Embryonic facial prominence (tissue), 1 donor: ENCODE results near the gene CRB2.
A peak's percentile ranks its signal among the peaks of the same experiment; 100 is the strongest.

Experiments used
- DNase-seq: peaks from one replicate; pipeline ENCODE4 v3.0.0-alpha.2; 2016; ENCODE audit errors: extremely low spot score

Gene CRB2

GRCh38 chr9:123347289-123348060 is 8.5 kb upstream of the CRB2 start:
- no peak for DNase-seq

DNA sequence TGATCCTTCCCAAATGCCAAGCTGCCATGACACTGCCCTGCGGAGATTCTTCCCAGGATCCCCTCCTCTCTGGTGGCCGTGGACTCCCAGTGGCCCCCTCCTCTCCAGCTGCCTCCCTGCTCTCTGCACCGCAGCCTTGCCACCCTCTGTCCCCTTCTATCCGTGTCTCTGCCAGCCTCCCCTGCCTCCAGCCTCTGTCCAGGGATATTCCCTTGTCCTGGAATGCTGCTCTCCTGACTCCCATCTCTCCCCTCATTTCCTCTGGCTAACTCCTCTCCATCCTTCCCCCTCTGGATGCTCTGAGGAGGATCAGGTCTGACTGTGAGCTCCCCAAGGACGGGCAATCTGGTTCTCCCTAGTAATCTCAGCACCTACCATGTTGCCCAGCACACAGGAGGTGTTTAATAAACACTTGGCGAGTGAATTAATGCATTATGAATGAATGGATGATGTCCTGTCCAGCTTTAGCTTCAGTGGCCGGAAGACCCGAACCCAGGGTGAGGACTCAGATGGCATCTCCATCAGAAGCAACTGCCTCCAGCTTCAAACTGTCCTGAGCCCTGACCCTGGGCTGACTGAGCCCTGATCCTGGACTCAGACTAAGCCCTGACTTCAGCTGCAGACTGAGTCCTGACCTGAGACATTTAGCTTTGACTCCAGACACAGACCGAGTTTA is 7.5 kb upstream of the CRB2 start:
- no peak for DNase-seq

DNA sequence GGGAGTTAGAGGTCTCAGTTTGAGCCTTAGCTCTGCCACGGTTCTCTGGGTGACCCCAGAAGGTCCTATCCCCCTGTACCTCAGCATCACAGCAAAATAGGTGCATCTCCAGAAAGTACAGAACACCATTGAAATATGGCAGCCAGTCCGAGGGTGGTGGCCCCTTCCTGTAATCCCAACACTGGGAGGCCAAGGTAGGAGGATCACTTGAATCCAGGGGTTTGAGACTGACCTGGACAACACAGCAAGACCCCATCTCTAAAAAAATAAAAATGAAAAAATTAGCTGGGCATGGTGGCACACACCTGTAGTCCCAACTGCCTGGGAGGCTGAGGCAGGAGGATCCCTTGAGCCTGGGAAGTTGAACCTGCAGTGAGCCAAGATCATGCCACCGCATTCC is 7.0 kb upstream of the CRB2 start:
- DNase-seq: no peak

DNA sequence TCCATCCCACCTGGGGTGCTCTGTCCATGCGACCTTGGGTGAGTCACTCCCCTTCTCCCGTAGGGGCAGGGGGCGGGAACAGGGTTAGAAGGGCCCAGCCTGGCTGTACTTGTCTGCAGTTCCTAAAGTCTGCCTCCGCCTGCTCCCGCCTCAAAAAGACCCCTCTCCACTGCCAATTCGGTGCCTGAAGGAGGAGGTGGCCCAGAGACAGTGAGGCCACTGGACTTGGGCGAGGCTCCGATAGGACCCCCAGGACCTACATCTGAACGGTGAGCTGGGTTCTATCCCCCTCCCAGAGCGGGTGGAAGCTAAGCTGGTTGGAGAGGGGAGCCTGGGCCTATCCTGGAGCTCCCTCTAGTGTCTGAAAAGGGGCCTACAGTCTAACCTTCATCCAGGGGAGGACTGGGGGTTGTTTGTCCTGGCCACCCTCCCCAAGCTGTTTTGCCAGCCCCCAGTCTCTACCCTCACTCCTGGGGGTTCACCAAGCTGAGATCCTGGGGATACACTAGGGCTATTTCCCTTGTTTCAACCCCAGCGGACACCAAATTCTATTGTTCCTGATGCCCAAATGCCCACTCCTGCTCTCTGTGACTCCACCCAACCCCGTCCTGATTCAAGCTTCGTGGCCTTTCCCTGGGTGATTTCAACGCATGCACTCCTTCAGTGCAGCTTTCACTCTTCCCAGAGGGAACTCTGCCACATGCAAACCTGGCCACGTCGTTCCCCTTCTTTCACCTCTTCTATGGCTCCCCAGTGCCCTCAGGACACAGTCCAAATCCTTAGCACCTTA is 6.1 kb upstream of the CRB2 start:
- peak; percentile 44 for DNase-seq

DNA sequence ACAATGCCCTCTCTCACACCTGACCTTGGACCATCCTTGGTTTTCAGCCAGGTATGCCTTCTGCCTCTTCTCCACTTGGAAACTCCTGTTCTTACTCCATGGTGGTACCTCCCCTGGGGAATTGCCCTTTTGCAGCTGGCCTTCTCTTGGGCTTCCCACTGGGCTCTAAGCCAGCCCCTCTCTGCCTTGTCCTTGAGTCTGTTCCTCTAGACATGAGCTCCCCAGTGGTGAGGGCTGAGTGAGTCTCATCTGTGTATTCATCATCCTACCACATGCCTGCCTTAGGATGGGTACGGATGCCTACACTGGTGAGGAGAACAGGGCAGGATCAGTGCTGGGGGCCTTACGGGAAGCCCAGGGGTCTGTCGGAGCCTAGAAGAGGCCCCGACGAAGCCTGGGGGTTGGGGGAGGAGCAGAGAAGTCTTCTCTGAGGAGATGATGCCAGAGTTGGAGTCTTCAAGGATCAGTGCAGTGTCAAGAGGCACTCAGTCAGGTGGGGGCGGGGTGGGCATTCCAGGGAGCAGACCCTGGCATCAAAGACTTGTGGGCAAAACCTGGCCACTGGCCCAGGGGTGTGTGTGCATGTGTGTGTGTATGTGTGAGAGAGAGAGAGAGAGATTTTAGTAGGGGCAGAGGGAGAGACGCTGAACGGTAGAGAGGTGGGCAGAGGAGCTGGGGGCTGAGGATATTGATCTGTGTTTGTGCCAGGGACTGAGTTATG is 5.2 kb upstream of the CRB2 start:
- DNase-seq: no peak

- DNase-seq: no peak
Observed at GRCh38 chr9:123353041-123353440, 3.0 kb upstream of the CRB2 start.

GRCh38 chr9:123353984-123354591 is 1.9 kb upstream of the CRB2 start:
- DNase-seq: no peak

DNA sequence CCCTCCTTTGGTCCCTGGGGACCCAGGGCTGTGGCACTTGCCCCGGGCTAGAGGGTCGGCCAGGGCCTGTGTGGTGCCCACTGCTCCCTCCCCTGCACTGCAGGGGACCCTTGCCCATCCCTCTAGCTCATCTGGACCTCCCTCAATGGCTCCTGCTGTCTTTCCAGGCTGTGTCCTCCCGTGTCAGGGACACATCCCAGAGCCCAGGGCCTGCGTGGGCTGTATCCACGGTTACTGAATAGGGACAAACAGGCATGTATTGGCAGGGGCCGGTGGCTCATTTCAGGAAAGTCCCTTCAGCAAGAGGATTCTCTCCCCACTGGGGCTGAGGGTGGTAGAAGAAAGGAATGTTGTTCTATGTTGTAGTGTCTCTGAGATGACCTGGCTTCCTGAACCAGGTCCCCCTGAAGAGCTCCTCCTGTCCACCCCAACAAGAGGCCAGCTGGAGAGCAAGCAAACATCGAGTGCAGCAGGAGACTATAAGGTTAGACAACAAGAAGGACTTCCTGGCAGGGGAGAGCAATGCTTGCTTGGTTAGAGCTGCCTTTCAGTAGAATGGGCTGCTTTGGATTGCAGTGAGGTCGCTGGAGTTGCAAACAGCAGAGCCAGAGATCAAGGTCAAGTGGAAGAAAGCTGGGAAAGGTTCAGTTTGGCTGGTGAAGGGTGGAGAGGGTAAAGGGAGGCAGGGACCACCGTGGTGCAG is 1.0 kb upstream of the CRB2 start:
- DNase-seq: no peak

GRCh38 chr9:123356851-123357742 is 1.1 kb downstream of the CRB2 start:
- DNase-seq: no peak

GRCh38 chr9:123357743-123358059 is 1.7 kb downstream of the CRB2 start:
- DNase-seq: no peak

DNA sequence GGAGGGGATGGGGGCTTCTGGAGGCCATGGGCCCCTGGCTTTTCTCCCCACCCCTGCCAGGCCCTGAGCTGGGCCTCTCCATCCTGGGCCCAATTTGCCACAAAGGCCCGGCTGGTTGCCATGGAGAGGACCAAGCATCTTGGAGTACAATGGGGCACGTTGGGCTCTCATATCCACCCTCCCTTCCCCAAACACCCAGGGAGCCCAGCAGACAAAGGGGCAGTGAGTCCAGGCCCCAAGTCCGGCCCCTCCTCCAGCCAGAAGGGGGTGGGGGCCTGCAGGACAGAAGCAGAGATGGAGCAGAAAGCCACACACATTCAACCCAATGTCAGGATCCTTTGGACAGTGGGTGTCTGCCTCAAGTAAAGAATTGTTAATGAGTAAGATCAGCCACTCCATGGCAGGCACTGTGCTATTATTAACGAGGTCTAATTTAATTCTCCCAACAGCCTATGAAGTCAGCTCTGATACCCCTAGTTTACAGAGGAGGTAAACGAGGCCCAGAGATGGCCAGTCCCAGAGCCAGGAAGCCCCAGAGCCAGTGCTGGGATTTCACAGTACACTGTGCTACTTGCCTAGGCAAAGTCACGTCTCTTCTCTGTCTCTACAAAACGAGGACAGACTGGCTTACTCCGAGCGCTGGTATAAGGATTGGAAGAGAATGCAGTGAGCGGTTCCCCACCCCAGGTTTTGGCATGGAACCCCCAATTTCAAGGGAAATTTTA is 2.3 kb downstream of the CRB2 start:
- DNase-seq: no peak

DNA sequence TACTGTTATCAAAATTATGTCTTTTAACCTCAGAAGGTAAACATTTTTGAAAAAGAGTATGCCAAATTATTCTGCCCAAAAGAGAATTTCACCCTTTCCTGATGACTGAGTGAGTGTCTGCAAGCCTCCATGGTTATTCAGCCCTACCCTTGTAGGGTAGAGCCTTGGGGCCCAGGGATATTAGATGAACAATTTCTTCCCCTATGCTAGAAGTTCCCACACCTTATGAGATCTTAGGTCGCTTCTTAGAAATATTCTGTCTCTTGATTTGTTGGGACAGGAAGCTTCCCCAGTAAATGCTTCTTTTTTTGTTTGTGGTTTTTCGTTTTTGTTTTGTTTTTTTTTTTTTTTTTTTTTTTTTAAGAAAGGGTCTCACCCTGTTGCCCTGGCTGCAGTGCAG is 3.1 kb downstream of the CRB2 start:
- no peak for DNase-seq

DNA sequence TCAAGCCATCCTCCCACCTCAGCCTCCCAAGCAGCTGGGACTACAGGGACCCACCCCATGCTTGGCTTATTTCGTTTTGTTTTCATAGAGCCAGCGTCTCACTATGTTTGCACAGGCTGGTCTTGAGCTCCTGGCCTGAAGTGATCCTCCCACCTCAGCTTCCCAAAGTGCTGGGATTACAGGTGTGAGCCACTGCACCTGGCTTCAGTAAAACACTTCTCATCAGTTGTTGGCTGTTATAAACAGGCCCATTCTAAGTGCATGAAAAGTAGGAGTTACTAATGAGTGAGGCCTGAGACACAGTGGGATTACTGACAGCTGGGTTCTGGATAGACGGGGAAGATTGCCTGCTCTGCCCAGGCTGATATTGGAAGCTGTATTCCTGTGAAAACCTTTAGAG is 3.5 kb downstream of the CRB2 start:
- DNase-seq: no peak

DNA sequence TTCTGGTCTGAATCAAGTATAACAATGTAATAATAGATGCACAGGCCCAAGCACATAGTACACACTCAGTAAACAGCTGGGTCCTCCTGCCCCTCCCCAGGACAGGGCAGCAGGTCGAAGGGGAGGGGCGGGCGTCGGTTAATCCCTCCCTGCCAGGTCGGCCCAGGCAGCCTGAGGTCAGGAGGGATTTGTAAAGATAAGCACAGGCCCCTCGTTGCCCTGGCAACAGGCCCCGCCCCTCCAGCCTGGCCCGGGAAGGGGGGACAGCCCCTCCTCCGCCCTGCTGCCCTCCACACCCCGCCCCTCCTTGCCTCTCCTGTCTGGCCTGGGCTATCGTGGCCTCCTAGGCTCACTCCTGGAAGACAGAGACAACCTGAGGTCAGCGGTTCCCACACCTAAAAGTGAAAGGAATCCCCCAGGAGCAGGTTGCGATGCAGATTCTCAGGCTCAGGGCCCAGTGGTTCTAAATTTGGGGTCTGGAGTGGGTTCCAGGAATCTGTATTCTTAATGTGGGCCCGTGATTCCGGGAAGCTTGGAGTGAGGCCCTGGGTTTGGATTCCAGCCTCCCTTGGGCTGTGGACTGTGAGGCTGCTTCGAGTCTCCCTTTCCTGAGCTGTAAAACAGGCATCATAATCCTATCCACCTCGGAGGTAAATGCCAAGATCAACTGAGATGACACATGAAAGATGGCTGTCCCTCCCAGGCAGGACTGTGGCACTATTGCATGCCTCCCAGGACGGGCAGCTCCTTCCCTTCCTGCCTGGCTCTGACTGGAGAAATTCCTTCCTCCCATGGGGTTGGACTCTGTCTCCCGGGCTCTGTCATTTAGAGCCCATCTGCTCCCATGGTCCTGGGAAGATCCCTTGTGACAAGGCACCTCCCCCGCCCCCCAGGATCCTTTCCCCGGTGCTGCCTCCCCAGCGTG is 4.4 kb downstream of the CRB2 start:
- no peak for DNase-seq

- DNase-seq: no peak
Observed at GRCh38 chr9:123361086-123361730, 5.2 kb downstream of the CRB2 start.

DNA sequence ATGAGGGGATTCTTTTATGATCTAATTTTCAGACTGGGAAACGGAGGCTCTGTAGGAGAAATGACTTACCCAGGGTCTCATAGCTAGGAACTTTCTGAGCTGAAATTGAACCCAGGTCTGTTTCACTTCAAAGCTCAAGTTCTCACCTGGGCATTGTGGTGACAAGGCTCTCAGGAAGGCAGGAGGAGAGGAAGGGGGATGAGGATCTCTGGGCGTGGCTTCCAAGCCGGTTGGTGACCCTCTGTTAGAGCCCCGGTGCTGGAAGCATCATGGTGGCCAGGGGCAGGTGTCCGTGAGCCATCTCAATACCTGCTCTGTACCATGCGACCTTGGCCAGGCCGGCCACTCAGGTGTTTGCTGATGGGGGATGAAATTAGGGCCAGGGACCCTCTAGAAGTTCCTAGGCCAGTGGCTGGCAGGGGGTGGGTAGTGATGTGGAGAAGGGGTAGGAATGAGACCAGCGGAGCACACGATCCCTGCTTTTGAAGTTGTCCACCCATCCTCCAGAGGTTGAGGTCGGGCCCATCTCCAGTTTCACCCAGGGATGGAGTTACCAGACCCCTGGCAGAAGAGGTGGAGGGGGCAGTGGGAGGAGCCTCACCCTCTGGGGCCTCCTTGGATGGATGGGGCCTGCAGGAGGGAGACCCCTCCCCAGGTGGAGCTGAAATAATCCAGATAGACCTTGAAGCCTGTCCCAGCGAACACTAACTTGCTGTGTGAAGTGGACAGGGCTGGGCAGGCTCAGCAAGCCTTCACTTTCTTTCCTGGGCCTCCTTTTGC is 5.9 kb downstream of the CRB2 start:
- DNase-seq: no peak

DNA sequence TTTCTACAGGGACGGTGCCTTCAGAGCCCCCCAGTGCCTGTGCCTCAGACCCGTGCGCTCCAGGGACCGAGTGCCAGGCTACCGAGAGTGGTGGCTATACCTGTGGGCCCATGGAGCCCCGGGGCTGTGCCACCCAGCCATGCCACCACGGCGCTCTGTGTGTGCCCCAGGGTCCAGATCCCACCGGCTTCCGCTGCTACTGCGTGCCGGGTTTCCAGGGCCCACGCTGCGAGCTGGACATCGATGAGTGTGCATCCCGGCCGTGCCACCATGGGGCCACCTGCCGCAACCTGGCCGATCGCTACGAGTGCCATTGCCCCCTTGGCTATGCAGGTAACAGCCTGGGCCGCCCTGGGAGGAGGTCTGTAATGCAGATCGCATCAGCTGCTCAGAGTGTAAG is 6.9 kb downstream of the CRB2 start:
- no peak for DNase-seq
